Measurements from ENCODE around the gene PRSS22.

Gene PRSS22

DNA sequence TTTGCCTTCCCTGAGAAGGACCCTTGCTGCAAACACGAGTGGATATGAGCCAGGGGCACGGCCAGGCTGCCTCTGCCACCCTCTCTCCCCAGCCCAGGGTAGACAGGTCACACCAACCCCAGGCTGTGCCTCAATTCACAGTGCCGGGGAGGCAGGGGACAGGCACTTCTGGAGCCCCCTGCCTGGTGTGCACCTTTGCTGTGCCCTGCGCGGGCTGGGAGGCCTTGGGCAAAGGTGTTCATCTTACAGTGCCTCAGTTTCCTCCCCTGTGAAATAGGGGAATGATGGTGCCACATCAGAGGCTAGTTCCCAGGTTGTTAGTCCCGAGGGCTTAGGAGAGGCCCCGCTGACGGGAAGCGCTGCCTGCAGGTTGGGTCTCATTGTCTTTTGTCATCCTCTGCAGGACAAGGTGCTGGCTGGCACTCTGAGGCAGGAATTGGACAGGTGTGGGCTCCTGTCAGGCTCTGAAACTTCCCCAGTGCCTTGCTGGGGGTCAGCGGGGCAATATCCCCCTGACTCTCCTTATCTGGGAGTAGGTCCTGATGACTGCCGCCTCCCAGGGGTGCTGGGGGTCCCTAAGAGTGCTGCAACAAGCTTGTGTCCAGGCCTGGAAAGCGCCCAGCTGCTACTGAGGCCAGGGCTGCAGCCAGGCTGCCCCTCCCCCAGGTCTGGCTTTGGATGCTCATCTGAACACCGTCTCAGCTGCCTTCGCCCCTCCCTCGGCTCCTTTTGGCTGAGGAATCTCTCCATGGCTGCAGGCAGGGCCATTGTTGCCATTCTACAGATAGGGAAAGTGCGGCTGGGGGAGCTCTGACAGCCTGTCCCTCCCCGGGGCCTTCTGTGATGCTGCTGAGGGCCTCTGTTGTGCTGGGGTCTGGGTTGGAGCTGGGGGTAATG is 37.8 kb downstream of the PRSS22 start:
- no peak overlapping the region for H3K4me3 ChIP-seq (ENCODE audit: low read depth, low read length)
- DNase-seq (ENCODE audit: low read depth) = no peak

DNA sequence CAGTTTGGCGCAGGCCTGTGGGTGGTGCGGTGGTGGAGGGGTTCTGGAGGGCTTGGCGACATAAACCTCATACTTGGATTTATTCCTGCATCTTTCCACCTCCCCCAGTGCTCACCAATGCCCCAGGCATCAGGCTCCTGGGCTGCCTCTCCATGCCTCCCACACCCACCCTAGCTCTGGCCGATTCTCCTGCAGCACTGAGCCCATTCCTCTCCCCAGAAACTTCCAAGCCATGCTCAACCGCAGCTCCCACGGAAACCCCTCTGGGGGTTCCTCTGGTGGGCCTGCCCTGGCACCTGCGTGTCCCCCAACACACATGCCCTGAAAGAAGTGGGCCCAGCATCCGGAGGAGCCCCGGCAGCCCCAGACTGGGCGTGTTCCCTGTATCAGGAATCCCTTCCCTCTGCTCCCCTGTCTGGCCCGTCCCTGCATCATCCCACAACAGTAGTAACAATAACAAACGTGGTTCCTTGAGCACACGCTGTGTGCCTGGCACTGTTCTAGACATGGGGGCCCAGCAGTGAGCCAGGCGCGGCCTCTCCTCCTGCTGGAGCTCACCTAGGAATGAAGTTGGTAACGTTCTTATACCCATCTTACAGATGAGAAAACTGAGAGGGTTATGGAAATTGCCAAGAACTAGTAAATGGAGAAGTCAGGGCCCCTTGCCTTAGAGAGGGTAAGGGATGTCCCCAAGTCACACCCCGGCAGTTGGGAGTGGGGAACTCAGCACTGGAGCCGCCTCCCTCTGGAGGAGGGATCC is 38.6 kb downstream of the PRSS22 start:
- H3K4me3 ChIP-seq (ENCODE audit: low read depth, low read length) = no peak overlapping the region
- DNase-seq (ENCODE audit: low read depth) = no peak

DNA sequence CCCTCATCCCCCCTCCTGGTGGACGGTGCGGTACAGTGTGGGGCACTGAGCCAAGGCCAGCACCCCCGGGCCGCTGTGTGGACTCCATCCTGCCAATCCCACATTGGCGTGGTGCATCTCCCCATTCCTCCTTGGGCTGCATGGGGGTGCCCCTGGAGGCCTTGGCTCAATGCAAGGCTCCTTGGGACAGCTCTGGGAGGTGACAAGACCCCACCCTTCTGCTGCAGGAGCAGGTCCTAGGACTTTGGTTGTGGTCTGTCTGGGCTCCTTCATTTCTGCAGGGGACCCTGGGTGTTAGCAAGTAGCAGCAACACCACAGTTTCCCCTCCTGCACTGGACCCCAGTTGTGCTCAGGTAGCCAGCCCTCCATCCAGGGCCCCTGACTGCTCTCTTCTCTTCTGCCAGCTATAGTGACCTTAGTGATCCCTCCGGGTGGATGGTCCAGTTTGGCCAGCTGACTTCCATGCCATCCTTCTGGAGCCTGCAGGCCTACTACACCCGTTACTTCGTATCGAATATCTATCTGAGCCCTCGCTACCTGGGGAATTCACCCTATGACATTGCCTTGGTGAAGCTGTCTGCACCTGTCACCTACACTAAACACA is 39.6 kb downstream of the PRSS22 start:
- H3K4me3 ChIP-seq (ENCODE audit: low read depth, low read length) = no peak overlapping the region
- DNase-seq (ENCODE audit: low read depth) = no peak

DNA sequence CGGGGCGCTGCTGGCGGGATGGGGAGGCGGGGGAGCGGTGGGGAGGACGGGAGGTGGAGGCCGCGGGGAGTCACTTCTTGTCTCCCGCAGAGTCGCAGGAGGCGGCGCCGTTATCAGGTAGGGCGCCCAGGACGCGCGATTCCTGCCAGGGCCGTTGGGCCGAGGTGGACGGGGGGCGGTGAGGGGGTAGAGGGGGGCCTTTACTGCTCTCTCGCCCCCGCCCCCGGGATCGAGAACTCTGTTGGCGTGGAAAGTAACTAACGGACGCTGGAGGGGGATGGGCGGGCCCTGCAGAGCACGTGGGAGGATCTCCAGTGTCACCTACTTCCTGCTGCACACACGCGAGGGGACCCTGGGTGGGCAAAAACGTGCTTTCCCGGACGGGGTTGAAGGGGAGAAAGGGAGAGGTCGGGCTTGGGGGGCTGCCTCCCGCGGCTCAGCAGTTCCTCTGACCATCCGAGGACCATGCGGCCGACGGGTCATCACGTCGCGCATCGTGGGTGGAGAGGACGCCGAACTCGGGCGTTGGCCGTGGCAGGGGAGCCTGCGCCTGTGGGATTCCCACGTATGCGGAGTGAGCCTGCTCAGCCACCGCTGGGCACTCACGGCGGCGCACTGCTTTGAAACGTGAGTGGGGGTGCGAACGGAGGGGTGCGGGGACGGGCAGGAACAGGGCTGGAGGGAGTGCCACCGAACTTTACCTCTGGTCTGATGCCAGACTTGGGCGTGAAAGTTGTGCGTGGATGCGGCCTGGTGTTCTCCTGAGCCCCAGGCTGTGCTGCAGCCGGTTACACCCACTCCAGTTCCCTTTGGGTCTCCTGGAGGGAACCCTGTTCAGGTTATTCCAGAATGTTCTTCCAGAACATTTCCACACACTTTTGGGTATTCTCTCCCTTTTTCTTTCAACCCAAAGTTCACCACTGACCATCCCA is 40.4 kb downstream of the PRSS22 start:
- no peak overlapping the region for H3K4me3 ChIP-seq (ENCODE audit: low read depth, low read length)
- no peak for DNase-seq (ENCODE audit: low read depth)

DNA sequence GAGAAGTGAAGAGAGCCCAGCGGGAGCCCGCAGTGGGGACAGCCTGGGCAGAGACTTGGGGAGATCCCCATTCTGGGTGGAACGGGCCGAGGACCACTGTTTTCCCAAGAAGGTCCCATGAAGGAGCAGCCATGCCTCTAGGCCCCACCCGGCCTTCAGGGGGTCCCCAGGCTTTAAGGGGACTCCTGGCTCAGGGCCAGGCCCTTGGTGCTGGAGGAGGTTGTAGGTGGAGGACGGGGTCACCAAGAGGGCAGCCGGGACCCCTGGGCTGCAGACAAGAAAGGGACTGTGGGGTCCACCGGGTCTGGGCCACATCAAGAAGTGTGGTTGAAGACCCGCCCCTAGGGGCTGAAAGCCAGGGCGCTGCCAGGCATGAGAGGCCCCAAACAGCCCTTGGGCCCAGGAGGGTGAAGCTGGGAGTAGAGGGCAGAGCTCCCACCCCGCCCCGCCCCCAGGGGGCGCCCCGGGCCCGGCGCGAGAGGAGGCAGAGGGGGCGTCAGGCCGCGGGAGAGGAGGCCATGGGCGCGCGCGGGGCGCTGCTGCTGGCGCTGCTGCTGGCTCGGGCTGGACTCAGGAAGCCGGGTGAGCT is 41.1 kb downstream of the PRSS22 start, which contains the start of gene PRSS21:
PRSS21 (plus strand) TSS at position 487 of the 589 bp plus-strand sequence; CDS start at position 519, 32 bp downstream.
- no peak for DNase-seq (ENCODE audit: low read depth)
- no peak within 1 kb of the TSS for H3K4me3 ChIP-seq (ENCODE audit: low read depth, low read length)

DNA sequence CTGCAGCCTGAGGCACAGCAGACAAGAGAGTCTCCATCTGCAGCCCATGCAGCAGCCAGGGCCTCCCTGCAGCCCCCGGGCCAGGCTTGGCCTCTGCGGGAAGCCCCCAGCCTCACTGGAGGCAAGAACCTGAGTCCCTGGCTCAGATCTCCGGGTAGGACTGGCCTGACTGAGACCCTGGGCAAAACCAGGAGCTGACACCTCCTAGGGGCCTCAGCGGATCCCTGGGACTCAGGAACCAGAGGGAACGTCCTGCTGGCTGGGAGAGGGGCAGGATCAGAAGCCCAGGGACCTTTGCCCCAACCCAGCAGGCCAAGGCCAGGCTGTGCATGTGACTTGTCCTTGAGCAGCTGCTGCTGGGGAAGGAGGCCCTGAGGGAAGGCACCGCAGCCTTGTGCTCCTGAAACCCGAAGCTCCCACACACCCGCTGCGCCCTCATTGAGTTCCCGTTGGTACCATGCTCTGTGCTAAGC is 42.6 kb downstream of the PRSS22 start:
- no peak overlapping the region for H3K4me3 ChIP-seq (ENCODE audit: low read depth, low read length)
- DNase-seq (ENCODE audit: low read depth) = no peak

DNA sequence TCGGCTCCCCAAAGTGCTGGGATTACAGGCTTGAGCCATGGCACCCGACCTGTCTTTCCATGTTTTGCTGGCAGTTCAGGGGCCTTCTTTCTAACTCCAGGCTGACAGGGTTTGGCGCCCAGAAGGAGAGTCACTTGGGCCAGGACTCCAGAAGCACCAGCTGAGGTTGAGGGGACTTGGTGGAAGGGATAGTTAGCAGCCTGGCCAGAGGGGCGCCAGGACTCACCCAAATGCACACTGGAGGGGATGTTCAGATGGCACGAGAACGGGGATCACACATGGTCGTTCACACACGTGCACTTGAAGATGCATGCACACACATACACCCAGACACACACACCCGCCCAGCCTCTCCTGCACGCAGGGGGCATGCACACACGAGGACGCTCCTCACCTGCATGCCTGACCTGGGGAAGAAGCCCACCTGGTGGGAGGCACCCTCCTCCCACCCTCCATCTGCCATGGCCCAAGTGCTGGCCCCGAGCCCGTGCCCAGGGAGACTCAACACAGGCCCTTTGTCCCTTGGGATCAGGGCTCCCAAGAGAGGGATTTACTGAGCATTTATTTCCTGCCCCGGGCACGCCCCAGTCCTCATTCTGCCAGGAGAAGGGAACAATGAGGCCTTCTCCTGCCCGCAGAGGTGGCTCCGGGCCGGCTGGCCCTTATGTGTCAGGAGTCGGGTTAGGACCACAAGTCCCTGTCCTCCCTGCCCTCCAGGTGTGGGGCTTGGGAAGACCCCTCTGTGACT is 43.2 kb downstream of the PRSS22 start:
- H3K4me3 ChIP-seq (ENCODE audit: low read depth, low read length) = no peak overlapping the region
- DNase-seq (ENCODE audit: low read depth) = no peak

DNA sequence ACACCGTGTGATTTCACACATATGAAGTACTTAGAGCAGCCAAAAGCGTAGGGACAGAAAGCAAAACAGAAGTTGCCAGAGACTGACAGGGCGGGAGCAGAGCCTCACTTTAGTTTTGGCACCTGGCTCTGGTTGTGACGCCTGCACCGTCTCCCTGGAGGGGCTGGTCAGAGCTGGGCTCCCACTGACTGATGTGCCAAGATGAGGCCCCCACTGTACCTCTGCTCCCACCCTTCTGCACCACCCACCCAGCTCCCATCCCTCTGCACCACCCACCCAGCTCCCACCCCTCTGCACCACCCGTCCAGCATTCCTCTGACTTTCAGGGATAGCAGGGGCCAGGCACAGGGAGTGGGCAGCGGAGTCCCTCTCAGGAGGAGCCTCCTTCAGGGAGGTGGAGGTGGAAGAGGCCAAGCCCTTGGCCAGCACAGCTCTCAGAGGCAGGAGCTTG is 44.2 kb downstream of the PRSS22 start:
- no peak overlapping the region for H3K4me3 ChIP-seq (ENCODE audit: low read depth, low read length)
- no peak for DNase-seq (ENCODE audit: low read depth)

DNA sequence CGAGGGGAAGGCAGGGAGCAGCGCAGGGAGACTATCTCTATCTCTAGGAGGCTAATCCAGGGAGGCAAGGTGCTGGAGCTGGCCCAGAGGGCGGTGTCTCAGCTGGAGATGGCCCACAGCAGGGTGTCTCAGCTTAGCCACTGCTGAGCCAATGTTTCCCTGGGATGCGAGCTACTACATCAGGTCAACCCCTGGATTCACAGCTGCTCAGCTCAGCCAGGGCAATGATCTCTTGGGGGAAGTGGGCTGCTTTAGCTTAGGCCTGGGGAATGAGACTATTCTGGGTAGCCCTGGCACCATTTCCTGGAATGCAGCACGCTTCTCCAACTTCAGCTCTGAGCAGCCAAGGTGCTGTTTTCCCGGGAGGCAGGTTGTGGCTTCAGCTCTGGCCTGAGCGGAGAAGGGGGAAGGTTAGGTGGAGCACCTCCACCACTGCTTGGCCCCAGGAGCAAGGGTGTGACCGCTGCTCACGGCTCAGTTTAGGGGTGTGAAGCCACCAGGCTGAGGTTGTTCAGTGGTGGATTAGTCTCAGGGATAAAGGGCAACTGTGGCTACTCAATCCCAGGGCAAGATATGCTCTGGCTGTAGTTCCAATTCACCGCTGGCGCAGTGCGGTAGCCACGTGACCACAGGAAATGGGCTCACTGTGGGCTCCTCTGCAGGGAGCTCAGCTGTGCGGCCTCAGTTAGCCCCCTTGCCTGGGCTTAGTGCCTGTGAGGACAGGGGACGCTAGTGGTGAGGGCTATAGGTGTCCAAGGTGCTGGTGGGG is 46.1 kb downstream of the PRSS22 start:
- no peak for DNase-seq (ENCODE audit: low read depth)
- no peak overlapping the region for H3K4me3 ChIP-seq (ENCODE audit: low read depth, low read length)

DNA sequence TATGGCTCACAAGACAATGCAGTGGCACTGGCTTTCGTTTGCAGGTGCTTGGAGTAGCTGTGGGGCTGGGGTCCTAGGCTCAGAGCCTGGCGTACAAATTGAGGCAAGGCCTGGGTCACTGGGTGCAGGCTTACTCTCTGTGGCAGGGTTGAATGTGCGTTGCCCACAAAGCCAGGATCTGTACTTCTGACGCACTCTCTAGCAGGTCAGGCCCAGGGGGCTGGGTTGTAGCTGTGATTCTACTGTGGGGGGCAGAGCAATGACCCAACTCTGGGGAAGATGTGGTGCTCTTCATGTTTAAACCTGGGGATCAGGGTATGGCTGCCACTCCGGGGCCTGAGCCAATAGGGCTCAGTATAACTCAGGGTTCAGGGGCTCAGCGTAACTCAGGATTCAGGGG is 47.3 kb downstream of the PRSS22 start:
- no peak for DNase-seq (ENCODE audit: low read depth)
- no peak overlapping the region for H3K4me3 ChIP-seq (ENCODE audit: low read depth, low read length)

DNA sequence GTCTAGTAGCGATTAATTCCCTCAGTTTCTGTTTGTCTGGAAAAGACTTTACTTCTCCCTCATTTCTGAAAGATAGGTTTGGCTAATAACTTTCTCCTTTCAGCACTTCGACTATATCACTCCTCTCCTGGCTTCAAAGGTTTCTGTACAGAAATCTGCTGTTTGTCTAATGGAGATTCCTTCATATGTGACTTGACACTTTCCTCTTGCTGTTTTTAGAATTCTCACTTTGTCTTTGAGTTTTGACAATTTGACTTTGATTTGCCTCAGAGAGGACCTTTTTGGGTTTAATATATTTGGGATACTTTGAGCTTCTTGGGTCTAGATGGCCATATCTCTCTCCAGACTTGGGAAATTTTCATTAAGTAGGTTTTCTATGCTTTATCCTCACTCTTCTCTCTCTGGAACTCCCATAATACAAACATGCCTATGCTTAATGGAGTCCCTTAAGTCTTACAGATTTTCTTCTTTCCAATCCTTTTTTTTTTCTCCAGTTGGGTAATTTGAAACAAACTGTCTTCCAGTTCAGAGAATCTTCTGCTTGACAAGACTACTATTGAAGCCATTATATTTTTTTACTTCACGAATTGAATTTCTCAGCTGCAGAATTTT is 48.7 kb downstream of the PRSS22 start:
- no peak for DNase-seq (ENCODE audit: low read depth)

DNA sequence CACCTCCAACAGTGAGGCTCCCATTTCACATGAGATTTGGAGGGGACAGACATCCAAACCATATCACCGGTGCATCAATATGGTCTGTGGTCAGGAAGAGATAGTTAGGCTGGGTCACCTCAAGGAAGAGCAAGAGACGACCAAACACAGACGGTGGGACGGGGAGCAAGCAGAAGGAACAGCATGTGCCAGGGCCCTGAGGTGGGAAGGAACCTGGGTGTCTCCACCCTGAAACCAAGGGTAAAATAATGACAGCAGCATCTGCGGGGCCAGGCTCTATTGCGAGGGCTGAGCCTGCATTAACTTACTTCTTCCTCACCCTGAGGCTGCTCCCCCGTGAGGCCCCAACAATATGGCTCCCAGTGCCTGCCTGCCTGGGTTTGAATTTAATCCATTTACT is 49.8 kb downstream of the PRSS22 start:
- no peak overlapping the region for H3K4me3 ChIP-seq (ENCODE audit: low read depth, low read length)
- DNase-seq (ENCODE audit: low read depth) = no peak

More for the DNA sequence above, 48.7 kb downstream of the PRSS22 start:
- no peak overlapping the region for H3K4me3 ChIP-seq (ENCODE audit: low read depth, low read length)

DNA sequence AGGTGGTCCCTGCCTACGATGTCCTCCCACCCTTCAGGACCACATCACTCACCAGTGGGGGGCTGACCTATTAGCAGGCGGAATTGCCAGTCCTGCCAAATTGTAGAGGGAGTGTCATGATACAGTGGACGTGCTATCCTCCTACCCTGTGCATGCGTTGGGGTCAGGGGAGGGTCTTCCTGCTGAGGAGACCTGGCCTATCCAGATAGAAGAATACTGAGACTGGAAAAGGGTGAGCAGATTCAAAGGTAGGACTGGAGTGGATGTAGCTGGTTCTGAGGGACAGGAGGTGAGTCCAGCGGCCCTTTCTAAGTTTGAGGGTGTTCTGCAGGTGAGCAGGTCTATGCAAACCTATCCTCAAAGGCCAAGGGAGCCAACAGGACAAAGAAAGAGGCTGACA is 51.7 kb downstream of the PRSS22 start:
- no peak for DNase-seq (ENCODE audit: low read depth)
- no peak overlapping the region for H3K4me3 ChIP-seq (ENCODE audit: low read depth, low read length)

DNA sequence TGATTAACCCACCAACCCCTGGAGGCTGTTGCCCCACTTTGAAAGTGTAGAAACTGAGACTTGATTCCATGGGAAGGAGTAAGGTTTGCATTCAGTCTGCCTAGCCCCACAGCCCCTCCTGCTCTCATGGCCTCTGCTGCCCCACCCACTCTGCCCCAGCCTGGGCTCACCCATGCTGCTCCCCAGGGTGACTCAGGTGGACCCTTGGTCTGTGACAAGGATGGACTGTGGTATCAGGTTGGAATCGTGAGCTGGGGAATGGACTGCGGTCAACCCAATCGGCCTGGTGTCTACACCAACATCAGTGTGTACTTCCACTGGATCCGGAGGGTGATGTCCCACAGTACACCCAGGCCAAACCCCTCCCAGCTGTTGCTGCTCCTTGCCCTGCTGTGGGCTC is 53.2 kb downstream of the PRSS22 start:
- no peak overlapping the region for H3K4me3 ChIP-seq (ENCODE audit: low read depth, low read length)
- DNase-seq (ENCODE audit: low read depth) = no peak

DNA sequence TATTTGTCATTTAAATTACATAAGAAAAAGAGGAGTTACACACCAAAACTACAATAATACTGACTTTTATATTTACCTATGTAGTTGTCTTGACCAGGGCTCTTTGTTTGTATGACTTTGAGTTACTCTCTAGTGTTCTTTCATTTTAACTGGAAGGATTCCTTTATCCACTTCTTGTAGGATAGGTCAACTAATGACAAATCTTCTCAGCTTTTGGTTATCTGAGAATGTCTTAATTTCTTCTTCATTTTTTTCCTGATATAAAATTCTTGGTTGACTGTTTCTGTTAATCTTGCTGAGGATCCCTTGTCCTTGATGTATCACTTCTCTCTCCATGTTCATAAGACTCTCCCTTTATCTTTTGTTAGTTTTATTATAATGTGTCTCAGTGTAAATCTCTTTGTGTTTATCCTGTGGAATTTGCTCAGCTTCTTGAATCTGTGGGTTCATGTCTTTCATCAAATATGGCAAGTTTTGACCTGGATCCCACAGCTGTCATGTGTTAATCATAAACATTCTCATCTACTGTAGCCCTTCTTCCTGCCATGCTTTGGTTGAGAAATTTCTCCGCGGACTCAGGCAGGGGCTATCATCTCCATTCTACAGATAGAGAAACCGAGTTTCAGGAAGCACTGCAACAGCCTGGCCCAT is 54.3 kb downstream of the PRSS22 start:
- H3K4me3 ChIP-seq (ENCODE audit: low read depth, low read length) = no peak overlapping the region
- DNase-seq (ENCODE audit: low read depth) = no peak

Measured in skeletal muscle cell (primary cell).